ENCODE measurements around the gene SCYGR1.

Gene SCYGR1

DNA sequence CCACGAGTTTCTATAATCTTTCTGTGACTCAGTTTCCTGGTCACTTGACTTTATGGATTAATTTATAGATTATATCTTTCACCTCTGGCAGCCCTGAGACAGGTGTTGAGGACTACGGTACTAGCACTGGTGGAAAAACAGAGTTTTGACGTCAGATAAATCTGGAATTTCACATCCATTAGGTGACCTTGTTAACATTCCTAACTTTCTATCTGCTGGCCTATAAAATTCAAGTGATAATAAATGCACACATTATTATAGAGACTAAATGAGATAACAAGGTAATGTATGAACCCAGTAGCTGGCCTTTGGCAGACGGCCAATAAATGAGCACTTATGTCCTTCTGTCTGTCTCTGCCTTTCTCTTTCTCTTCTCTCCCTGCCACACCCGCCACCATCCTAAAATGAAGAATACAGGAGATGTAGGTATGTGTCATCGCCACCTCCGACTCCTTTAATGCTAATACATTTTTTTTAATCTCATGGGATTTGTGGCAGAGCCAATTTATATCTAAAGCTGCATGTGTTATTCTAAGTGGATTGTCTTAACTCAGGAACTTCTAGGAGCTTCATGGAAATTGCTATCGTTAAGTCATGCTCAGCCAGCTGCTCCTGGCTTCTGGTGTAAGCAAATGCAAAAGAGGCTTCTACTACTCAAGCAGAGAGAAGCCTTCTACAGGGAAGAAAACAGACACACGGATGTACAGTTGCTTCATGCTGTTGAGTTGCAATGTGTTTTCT, 10.9 kb downstream of the SCYGR1 start:
- TF ChIP-seq, protein P1, sequence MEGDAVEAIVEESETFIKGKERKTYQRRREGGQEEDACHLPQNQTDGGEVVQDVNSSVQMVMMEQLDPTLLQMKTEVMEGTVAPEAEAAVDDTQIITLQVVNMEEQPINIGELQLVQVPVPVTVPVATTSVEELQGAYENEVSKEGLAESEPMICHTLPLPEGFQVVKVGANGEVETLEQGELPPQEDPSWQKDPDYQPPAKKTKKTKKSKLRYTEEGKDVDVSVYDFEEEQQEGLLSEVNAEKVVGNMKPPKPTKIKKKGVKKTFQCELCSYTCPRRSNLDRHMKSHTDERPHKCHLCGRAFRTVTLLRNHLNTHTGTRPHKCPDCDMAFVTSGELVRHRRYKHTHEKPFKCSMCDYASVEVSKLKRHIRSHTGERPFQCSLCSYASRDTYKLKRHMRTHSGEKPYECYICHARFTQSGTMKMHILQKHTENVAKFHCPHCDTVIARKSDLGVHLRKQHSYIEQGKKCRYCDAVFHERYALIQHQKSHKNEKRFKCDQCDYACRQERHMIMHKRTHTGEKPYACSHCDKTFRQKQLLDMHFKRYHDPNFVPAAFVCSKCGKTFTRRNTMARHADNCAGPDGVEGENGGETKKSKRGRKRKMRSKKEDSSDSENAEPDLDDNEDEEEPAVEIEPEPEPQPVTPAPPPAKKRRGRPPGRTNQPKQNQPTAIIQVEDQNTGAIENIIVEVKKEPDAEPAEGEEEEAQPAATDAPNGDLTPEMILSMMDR (IDR thresholded peaks at IDR 0.05): no peak

DNA sequence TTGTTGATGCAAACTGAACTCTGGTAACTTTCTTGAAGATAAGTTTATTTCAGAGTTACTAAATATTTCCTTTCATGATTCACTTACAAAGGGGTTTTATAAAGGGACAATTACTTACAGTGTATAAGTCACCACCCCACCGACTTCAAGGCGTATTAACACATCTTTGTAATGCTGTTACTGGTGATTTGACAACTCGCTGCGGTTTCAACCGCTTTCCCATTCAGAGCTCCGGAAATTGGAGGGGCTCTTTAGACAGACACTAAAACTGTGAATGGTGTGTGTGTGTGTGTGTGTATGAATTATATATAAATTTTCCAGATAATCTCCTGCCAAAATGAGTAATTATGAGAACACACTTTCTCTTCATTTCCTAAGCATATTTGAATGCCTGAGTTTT, 13.6 kb downstream of the SCYGR1 start:
- TF ChIP-seq, protein P1 (IDR thresholded peaks at IDR 0.05): no peak

DNA sequence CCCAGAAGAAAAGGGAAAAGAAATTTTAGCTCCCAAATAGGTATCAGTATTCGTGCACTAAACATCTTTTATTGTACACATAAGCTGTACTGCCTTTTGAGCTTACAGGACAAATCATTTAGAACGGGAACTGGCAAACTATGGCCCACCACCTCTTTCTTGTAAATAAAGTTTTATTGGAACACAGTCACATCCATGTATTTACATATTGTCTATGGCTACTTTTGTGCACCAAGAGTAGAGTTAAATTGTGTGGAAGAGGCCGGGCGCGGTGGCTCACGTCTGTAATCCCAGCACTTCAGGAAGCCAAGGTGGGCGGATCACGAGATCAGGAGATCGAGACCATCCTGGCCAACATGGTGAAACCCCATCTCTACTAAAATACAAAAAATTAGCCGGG, 14.4 kb downstream of the SCYGR1 start:
- TF ChIP-seq, protein P1 (IDR thresholded peaks at IDR 0.05): no peak

DNA sequence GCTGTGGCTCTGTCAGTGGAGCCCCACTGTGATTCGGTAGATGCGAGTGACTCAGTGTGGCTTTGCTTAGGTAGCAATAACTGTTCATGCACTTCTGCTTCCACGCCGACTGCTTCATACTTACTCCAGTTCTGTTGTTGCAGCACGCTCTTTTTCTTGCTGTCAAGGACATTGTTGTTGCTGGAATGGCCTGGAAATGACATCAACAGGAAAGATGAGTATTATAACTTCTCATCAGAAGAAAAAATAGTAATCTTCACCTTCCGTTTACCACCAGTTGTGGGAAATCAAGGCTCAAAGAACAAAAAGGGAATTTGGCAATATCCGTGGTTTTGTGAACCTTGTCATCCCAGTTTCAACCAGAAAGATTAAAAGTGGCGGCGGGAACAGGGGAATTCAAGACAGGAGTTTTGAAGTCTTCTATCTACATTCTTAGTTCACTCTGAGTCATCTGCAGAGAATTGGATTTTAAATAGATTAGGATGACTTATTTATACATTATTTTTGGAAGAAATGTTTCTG, 16.9 kb downstream of the SCYGR1 start:
- TF ChIP-seq, protein P1 (IDR thresholded peaks at IDR 0.05): no peak

DNA sequence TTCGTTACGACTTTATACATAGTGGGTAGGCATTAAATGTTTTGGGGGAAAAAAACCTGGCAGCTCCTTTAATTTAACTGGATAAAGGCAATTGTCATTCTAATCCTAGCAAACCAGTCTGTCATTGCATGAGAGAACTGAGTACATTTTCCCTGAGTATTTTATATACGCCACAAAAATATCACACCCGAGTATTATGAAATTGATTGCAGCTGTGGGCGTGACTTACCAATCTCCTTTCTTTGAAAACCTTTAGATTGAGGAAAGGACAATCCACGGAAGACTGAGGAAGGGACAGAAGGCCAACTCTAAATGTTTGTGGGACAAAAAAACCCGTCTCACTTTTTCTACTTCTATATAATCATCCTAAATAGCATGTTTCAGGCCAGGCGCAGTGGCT, 17.7 kb downstream of the SCYGR1 start:
- TF ChIP-seq, protein P1 (IDR thresholded peaks at IDR 0.05): no peak

DNA sequence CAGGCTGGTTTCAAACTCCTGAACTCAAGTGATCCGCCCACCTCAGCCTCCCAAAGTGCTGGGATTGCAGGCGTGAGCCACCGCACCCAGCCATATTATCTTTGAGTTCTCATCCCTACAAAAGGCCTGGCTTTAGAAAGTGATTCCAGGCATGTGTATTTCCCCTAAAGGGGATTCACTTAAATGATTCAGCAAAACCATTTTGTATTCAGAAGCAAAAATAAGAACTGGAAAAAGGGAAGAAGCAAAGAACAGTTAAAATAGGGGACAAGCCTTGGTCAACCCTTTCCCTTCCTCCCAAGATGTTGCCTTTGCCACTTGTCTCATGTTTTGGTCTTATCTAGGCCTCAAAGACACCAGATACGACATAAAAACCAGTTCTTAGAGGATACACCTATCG, 19.2 kb downstream of the SCYGR1 start:
- TF ChIP-seq, protein P1 (IDR thresholded peaks at IDR 0.05): no peak

DNA sequence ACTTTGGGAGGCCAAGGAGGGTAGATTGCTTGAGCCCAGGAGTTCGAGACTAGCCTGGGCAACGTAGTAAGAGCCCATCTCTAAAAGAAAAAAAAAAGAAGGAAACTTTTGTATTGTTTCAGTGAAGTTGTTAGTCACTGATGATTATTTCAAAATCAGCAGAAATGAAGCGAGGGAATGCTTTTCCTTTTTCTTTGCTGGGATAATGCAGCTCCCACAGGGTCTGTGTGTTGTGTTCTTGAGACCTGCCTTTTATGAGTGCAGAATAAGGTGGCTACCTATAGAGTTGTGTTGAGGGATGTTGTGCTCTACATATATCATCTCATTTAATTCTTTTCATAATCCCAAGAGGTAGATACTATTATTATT, 20.3 kb downstream of the SCYGR1 start:
- TF ChIP-seq, protein P1 (IDR thresholded peaks at IDR 0.05): no peak

Measured in LNCAP (cell line).